Measurements from ENCODE around the gene NEU1.
"Not testable (repeated sequence)": the region's sequence is repeated elsewhere in the genome, so short reads cannot be mapped to it uniquely, and the experiment has no call there.

The NEU1 gene

GRCh38 chr6:31815025-31815838 is 47.4 kb downstream of the NEU1 start, which contains the start of the genes HSPA1A and HSPA1L:
HSPA1A (plus strand) TSS chr6:31815543; CDS start chr6:31815757, 214 bp downstream.
HSPA1L (minus strand) TSS chr6:31815283; CDS start chr6:31811972, 3,311 bp downstream.
- DNase-seq: peak; percentile 40

GRCh38 chr6:31814677-31815024 is 48.0 kb downstream of the NEU1 start:
- peak; percentile 54 for DNase-seq

- DNase-seq: no peak
These were observed 49.2 kb downstream of the NEU1 start for GRCh38 chr6:31813465-31813849.

GRCh38 chr6:31811645-31812044 is 51.0 kb downstream of the NEU1 start:
- no peak for DNase-seq

- DNase-seq: not testable (repeated sequence)
These were observed 54.0 kb downstream of the NEU1 start for GRCh38 chr6:31808599-31808998.
